Vagina (tissue), 2 donors: Measurements from ENCODE around the gene PNPLA3.

Source experiments
- POLR2A ChIP-seq, 2 donors: fragments of 450-650 bp; IDR thresholded peaks; one replicate each; pipeline ENCODE4 v1.6.1; 2017; ENCODE audit warnings: antibody characterized with exemption in 2 of 2, mild to moderate bottlenecking in 2 of 2, moderate library complexity in 2 of 2
- TF ChIP-seq, protein P1 (sequence below), 3 experiments: fragments of 450-650 bp in 2 of 3; fragments of 200-600 bp in 1 of 3; sonication (generic) in 1 of 3; IDR thresholded peaks; one replicate each; pipeline ENCODE4 v1.5.1; 2017 to 2019; ENCODE audit warnings: antibody characterized with exemption in 3 of 3, mild to moderate bottlenecking in 2 of 3, moderate library complexity in 2 of 3

DNA sequence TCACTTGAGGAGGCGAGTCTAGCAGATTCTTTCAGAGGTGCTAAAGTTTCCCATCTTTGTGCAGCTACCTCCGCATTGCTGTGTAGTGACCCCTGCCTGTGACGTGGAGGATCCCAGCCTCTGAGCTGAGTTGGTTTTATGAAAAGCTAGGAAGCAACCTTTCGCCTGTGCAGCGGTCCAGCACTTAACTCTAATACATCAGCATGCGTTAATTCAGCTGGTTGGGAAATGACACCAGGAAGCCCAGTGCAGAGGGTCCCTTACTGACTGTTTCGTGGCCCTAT is 22.7 kb downstream of the PNPLA3 start:
- TF ChIP-seq, protein P1, sequence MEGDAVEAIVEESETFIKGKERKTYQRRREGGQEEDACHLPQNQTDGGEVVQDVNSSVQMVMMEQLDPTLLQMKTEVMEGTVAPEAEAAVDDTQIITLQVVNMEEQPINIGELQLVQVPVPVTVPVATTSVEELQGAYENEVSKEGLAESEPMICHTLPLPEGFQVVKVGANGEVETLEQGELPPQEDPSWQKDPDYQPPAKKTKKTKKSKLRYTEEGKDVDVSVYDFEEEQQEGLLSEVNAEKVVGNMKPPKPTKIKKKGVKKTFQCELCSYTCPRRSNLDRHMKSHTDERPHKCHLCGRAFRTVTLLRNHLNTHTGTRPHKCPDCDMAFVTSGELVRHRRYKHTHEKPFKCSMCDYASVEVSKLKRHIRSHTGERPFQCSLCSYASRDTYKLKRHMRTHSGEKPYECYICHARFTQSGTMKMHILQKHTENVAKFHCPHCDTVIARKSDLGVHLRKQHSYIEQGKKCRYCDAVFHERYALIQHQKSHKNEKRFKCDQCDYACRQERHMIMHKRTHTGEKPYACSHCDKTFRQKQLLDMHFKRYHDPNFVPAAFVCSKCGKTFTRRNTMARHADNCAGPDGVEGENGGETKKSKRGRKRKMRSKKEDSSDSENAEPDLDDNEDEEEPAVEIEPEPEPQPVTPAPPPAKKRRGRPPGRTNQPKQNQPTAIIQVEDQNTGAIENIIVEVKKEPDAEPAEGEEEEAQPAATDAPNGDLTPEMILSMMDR (IDR thresholded peaks at IDR 0.05): no peak
- no peak for TF ChIP-seq POLR2A (IDR thresholded peaks at IDR 0.05)
